HEK293 (cell line): ENCODE results near the gene TDRD5.

Source experiments
- CTCF ChIA-PET: fragments of 350-600 bp; formaldehyde crosslinking; extraction: SDS; loops from one replicate; lab custom pipeline; 2021; ENCODE audit warnings: antibody characterized with exemption; lab: Yijun Ruan, JAX
- POLR2A ChIA-PET: fragments of 300-600 bp; formaldehyde crosslinking; extraction: SDS; loops from one replicate; lab custom pipeline; 2020; ENCODE audit warnings: antibody characterized with exemption, inconsistent platforms; lab: Yijun Ruan, JAX
- H3K27ac ChIP-seq: fragments of 200-500 bp; sonication (Bioruptor generic); 2 replicates; pipeline ENCODE4 v1.5.1; 2014; ENCODE audit warnings: low read depth, low read length, control low read depth, inconsistent platforms; ENCODE audit errors: extremely low read depth
- H3K36me3 ChIP-seq, 2 experiments: fragments of 200-500 bp in 1 of 2; sonication (Bioruptor generic) in 1 of 2; 1 replicate in 1 of 2; 2 replicates in 1 of 2; pipeline ENCODE4 v1.5.1; 2014 to 2017; ENCODE audit warnings: inconsistent platforms in 2 of 2, low read length in 2 of 2; ENCODE audit not compliant: control insufficient read depth in 2 of 2, insufficient read depth in 1 of 2
- H3K4me1 ChIP-seq: fragments of 200-500 bp; sonication (Bioruptor generic); 2 replicates; pipeline ENCODE4 v1.5.1; 2014; ENCODE audit warnings: mild to moderate bottlenecking, low read length, inconsistent platforms; ENCODE audit not compliant: control insufficient read depth, insufficient read depth
- H3K4me3 ChIP-seq: 2 replicates; pipeline ENCODE4 v1.5.1; 2011; ENCODE audit warnings: low read depth, mild to moderate bottlenecking, control low read depth, low read length, moderate library complexity
- H3K9me3 ChIP-seq: fragments of 200-500 bp; sonication (Bioruptor generic); 2 replicates; pipeline ENCODE4 v1.5.1; 2014; ENCODE audit warnings: low read depth, low read length, inconsistent platforms; ENCODE audit not compliant: control insufficient read depth, insufficient read depth
- GLIS2 ChIP-seq: fragments of 450-650 bp; formaldehyde crosslinking; IDR thresholded peaks from 2 replicates; pipeline ENCODE4 v1.5.1; 2016; ENCODE audit warnings: missing biosample characterization, missing genetic modification characterization
- KLF8 ChIP-seq: fragments of 450-650 bp; formaldehyde crosslinking; IDR thresholded peaks from 2 replicates; pipeline ENCODE4 v1.5.1; 2016; ENCODE audit warnings: missing biosample characterization, missing genetic modification characterization
- REPIN1 ChIP-seq: fragments of 450-650 bp; formaldehyde crosslinking; IDR thresholded peaks from 2 replicates; pipeline ENCODE4 v1.5.1; 2017; ENCODE audit warnings: missing biosample characterization, missing genetic modification characterization, low read depth
- ZBTB20 ChIP-seq: fragments of 450-650 bp; formaldehyde crosslinking; IDR thresholded peaks from 2 replicates; pipeline ENCODE4 v1.5.1; 2016; ENCODE audit warnings: missing biosample characterization, missing genetic modification characterization
- ZNF10 ChIP-seq: fragments of 450-650 bp; formaldehyde crosslinking; IDR thresholded peaks from 2 replicates; pipeline ENCODE4 v1.5.1; 2017; ENCODE audit warnings: missing biosample characterization, missing genetic modification characterization
- ZNF121 ChIP-seq: fragments of 450-650 bp; formaldehyde crosslinking; IDR thresholded peaks from 2 replicates; pipeline ENCODE4 v1.5.1; 2016; ENCODE audit warnings: missing biosample characterization, missing genetic modification characterization
- ZNF311 ChIP-seq: fragments of 450-650 bp; formaldehyde crosslinking; IDR thresholded peaks from 2 replicates; pipeline ENCODE4 v1.5.1; 2017; ENCODE audit warnings: missing biosample characterization, missing genetic modification characterization, borderline replicate concordance
- ZNF324 ChIP-seq: fragments of 450-650 bp; formaldehyde crosslinking; IDR thresholded peaks from 2 replicates; pipeline ENCODE4 v1.5.1; 2016; ENCODE audit warnings: missing biosample characterization, missing genetic modification characterization
- ZNF366 ChIP-seq: fragments of 450-650 bp; formaldehyde crosslinking; conservative IDR thresholded peaks from 2 replicates; pipeline ENCODE4 v1.5.1; 2016; ENCODE audit warnings: missing biosample characterization, missing genetic modification characterization
- ZNF404 ChIP-seq: fragments of 450-650 bp; formaldehyde crosslinking; IDR thresholded peaks from 2 replicates; pipeline ENCODE4 v1.5.1; 2017; ENCODE audit warnings: missing biosample characterization, missing genetic modification characterization
- ZNF585B ChIP-seq: fragments of 450-650 bp; formaldehyde crosslinking; IDR thresholded peaks from 2 replicates; pipeline ENCODE4 v1.5.1; 2016; ENCODE audit warnings: missing biosample characterization, missing genetic modification characterization
- ZNF76 ChIP-seq: fragments of 450-650 bp; formaldehyde crosslinking; IDR thresholded peaks from 2 replicates; pipeline ENCODE4; 2016; ENCODE audit warnings: low read depth, missing biosample characterization, missing genetic modification characterization, borderline replicate concordance
- TF ChIP-seq, protein P1 (sequence below): sonication (generic); formaldehyde crosslinking; IDR thresholded peaks from 2 replicates; pipeline ENCODE4 v1.8.1; 2022; ENCODE audit warnings: mild to moderate bottlenecking, moderate library complexity, missing genetic modification reagents
- TF ChIP-seq, protein P2 (sequence below): fragments of 450-650 bp; formaldehyde crosslinking; IDR thresholded peaks from 2 replicates; pipeline ENCODE4 v1.5.1; 2016; ENCODE audit warnings: missing biosample characterization, missing genetic modification characterization
- TF ChIP-seq, protein P3 (sequence below): fragments of 450-650 bp; formaldehyde crosslinking; IDR thresholded peaks from 2 replicates; pipeline ENCODE4 v1.5.1; 2016; ENCODE audit warnings: missing biosample characterization, missing genetic modification characterization
- TF ChIP-seq, protein P4 (sequence below): fragments of 450-650 bp; formaldehyde crosslinking; IDR thresholded peaks from 2 replicates; pipeline ENCODE4 v1.5.1; 2016; ENCODE audit warnings: missing biosample characterization, missing genetic modification characterization, low read depth
- TF ChIP-seq, protein P5 (sequence below): fragments of 450-650 bp; formaldehyde crosslinking; IDR thresholded peaks from 2 replicates; pipeline ENCODE4 v1.5.1; 2016; ENCODE audit warnings: missing biosample characterization, missing genetic modification characterization

Gene TDRD5

DNA sequence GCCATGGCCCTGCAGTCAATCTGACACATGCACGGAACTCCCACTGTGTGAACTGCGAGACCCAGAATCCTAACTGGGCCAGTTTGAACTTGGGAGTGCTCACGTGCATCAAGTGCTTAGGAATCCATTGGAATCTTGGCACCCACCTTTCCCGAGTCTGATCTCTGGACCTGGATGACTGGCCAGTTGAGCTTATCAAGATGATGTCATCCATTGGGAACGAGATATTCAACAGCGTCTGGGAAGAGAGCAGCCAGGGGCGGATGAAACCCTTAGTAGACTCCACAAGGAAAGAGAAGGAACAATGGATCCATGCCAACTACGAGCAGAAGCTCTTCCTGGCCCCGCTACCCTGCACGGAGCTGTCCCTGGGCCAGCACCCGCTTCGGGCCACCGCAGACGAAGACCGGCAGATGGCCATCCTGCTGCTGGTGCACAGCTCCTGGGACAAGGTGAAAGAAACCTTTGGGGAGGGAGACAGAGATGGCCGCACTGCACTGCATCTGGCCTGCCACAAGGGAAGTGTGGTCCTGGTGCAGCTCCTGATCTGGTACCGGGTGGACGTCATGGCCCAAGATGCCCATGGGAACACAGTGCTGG lies 3.1 kb upstream of the TDRD5 start:
- CTCF ChIA-PET = interaction anchor here (0.9 kb wide), 1 partner anchor 223 kb away, joined by 3 read pairs; no protein-coding TSS in a partner anchor

DNA sequence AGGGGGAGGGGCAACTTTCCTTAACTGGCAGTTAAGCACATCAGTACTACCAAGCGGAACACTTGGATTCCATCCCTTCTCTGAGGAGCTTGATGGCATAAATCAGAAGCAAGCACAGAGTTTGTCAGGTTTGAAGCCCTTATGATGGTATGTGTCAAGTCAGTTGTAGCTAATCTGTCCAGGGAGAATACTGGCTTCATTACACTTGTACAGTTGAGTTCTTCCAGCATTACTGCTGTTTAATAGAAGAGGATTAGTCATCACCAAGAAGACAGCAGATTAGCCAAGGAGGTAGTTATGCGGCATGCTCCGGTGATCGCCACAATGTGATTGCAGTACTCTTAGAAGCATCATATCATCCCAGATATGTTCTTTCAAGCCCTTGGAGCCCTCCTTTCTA lies 2.1 kb upstream of the TDRD5 start:
- Histone ChIP-seq H3K36me3 (no peaks in the 10 kb centered on the region), H3K9me3 (no peaks in the 10 kb centered on the region), H3K4me3 (no peak overlapping the region), H3K27ac (no peak overlapping the region), H3K4me1 (no peaks in the 10 kb centered on the region)
- ChIA-PET CTCF (no interaction called here), POLR2A (no interaction called here)
- no peak for TF ChIP-seq ZNF10 (tag by site-specific recombination)
- no peak for TF ChIP-seq ZBTB20 (tag by site-specific recombination)
- no peak for TF ChIP-seq REPIN1 (tag by site-specific recombination)
- no peak for TF ChIP-seq ZNF404 (tag by site-specific recombination)
- TF ChIP-seq KLF8 (tag by site-specific recombination) = no peak
- TF ChIP-seq GLIS2 (tag by site-specific recombination) = no peak
- TF ChIP-seq ZNF76 = no peak
- TF ChIP-seq ZNF324 (tag by site-specific recombination) = no peak
- TF ChIP-seq ZNF585B (tag by site-specific recombination) = no peak
- TF ChIP-seq ZNF311 (tag by site-specific recombination) = no peak
- TF ChIP-seq, protein P1, sequence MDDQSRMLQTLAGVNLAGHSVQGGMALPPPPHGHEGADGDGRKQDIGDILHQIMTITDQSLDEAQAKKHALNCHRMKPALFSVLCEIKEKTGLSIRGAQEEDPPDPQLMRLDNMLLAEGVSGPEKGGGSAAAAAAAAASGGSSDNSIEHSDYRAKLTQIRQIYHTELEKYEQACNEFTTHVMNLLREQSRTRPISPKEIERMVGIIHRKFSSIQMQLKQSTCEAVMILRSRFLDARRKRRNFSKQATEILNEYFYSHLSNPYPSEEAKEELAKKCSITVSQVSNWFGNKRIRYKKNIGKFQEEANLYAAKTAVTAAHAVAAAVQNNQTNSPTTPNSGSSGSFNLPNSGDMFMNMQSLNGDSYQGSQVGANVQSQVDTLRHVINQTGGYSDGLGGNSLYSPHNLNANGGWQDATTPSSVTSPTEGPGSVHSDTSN (CRISPR knock-in tag) = no peak
- TF ChIP-seq, protein P2, sequence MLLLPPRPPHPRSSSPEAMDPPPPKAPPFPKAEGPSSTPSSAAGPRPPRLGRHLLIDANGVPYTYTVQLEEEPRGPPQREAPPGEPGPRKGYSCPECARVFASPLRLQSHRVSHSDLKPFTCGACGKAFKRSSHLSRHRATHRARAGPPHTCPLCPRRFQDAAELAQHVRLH (tag by site-specific recombination) = no peak
- no peak for TF ChIP-seq ZNF121 (tag by site-specific recombination)
- TF ChIP-seq, protein P3, sequence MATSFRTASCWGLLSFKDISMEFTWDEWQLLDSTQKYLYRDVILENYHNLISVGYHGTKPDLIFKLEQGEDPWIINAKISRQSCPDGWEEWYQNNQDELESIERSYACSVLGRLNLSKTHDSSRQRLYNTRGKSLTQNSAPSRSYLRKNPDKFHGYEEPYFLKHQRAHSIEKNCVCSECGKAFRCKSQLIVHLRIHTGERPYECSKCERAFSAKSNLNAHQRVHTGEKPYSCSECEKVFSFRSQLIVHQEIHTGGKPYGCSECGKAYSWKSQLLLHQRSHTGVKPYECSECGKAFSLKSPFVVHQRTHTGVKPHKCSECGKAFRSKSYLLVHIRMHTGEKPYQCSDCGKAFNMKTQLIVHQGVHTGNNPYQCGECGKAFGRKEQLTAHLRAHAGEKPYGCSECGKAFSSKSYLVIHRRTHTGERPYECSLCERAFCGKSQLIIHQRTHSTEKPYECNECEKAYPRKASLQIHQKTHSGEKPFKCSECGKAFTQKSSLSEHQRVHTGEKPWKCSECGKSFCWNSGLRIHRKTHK (tag by site-specific recombination) = no peak

More for the DNA sequence above, 3.1 kb upstream of the TDRD5 start:
- POLR2A ChIA-PET = no interaction called here
- no peaks in the 10 kb centered on the region for H3K9me3 ChIP-seq
- no peak overlapping the region for H3K27ac ChIP-seq
- no peaks in the 10 kb centered on the region for H3K4me1 ChIP-seq
- no peaks in the 10 kb centered on the region for H3K36me3 ChIP-seq
- TF ChIP-seq, protein P4, sequence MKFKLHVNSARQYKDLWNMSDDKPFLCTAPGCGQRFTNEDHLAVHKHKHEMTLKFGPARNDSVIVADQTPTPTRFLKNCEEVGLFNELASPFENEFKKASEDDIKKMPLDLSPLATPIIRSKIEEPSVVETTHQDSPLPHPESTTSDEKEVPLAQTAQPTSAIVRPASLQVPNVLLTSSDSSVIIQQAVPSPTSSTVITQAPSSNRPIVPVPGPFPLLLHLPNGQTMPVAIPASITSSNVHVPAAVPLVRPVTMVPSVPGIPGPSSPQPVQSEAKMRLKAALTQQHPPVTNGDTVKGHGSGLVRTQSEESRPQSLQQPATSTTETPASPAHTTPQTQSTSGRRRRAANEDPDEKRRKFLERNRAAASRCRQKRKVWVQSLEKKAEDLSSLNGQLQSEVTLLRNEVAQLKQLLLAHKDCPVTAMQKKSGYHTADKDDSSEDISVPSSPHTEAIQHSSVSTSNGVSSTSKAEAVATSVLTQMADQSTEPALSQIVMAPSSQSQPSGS (tag by site-specific recombination) = peak; percentile 61; the same call in 1 of the 2 replicates
- TF ChIP-seq ZNF366 (tag by site-specific recombination) = no peak
- TF ChIP-seq, protein P5, sequence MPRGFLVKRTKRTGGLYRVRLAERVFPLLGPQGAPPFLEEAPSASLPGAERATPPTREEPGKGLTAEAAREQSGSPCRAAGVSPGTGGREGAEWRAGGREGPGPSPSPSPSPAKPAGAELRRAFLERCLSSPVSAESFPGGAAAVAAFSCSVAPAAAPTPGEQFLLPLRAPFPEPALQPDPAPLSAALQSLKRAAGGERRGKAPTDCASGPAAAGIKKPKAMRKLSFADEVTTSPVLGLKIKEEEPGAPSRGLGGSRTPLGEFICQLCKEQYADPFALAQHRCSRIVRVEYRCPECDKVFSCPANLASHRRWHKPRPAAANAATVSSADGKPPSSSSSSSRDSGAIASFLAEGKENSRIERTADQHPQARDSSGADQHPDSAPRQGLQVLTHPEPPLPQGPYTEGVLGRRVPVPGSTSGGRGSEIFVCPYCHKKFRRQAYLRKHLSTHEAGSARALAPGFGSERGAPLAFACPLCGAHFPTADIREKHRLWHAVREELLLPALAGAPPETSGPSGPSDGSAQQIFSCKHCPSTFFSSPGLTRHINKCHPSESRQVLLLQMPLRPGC (tag by site-specific recombination) = no peak
- H3K4me3 ChIP-seq = no peak overlapping the region
